Measurements from ENCODE around the gene KLHL34. TPM values are rescaled to one million over a fixed set of nuclear protein-coding genes. Genes with fewer than 3 reads are reported as not detected.

Gene KLHL34
- total RNA-seq, 1 experiment from 2014 or later, result 0.05 TPM

- in situ Hi-C loops (cut with HindIII; ENCODE audit: low pct_unique_long_range_greater_than_20kb, low sequenced_read_pairs), result no loop called here
- Histone ChIP-seq H3K4me3 (ENCODE audit: low read depth in 2 of 2, low read length in 2 of 2) (no peak overlapping the region), H3K27me3 (ENCODE audit: control insufficient read depth, insufficient read depth, low read length) (no peaks in the 10 kb centered on the region), H3K9me3 (ENCODE audit: control insufficient read depth, insufficient read depth, low read depth, low read length) (no peaks in the 10 kb centered on the region), H3K4me1 (ENCODE audit: control insufficient read depth, insufficient read depth, low read length) (no peaks in the 10 kb centered on the region), H3K27ac (ENCODE audit: low read length) (no peak overlapping the region), H3K36me3 (ENCODE audit: control insufficient read depth, insufficient read depth, low read length) (no peaks in the 10 kb centered on the region)
- no peak for TF ChIP-seq POLR2AphosphoS5 (IDR thresholded peaks at IDR 0.05; ENCODE audit: low read depth, low read length)
- DNase-seq (ENCODE audit: low read depth, low spot score) (no peak), ATAC-seq (no peak)
- intact Hi-C loops (cut with micrococcal nuclease; ENCODE audit: unreplicated experiment), result no loop called here
- no TSS peak for BruUV-seq (replicated peaks)
- ChIA-PET CTCF (no interaction called here), POLR2A (no interaction called here)
Measured at GRCh38 chrX:21702725-21703124, 44.6 kb upstream of the KLHL34 start.

- in situ Hi-C loops (cut with HindIII; ENCODE audit: low pct_unique_long_range_greater_than_20kb, low sequenced_read_pairs), result no loop called here
- ATAC-seq (no peak), DNase-seq (ENCODE audit: low read depth, low spot score) (no peak)
- no peaks in the 10 kb centered on the region for H3K4me1 ChIP-seq (ENCODE audit: control insufficient read depth, insufficient read depth, low read length)
- ChIA-PET POLR2A (no interaction called here), CTCF (no interaction called here)
- no peak overlapping the region for H3K4me3 ChIP-seq (ENCODE audit: low read depth in 2 of 2, low read length in 2 of 2)
- no TSS peak for BruUV-seq (replicated peaks)
- no peaks in the 10 kb centered on the region for H3K27me3 ChIP-seq (ENCODE audit: control insufficient read depth, insufficient read depth, low read length)
- no peak overlapping the region for H3K27ac ChIP-seq (ENCODE audit: low read length)
- intact Hi-C loops (cut with micrococcal nuclease; ENCODE audit: unreplicated experiment), result no loop called here
- TF ChIP-seq, protein P1, sequence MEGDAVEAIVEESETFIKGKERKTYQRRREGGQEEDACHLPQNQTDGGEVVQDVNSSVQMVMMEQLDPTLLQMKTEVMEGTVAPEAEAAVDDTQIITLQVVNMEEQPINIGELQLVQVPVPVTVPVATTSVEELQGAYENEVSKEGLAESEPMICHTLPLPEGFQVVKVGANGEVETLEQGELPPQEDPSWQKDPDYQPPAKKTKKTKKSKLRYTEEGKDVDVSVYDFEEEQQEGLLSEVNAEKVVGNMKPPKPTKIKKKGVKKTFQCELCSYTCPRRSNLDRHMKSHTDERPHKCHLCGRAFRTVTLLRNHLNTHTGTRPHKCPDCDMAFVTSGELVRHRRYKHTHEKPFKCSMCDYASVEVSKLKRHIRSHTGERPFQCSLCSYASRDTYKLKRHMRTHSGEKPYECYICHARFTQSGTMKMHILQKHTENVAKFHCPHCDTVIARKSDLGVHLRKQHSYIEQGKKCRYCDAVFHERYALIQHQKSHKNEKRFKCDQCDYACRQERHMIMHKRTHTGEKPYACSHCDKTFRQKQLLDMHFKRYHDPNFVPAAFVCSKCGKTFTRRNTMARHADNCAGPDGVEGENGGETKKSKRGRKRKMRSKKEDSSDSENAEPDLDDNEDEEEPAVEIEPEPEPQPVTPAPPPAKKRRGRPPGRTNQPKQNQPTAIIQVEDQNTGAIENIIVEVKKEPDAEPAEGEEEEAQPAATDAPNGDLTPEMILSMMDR (IDR thresholded peaks at IDR 0.05), result no peak
- TF ChIP-seq REST (IDR thresholded peaks at IDR 0.05; ENCODE audit: insufficient read depth in 1 of 2, low read depth in 2 of 2, low read length in 1 of 2), result no peak
- TF ChIP-seq POLR2AphosphoS5 (IDR thresholded peaks at IDR 0.05; ENCODE audit: low read depth, low read length), result no peak
- TF ChIP-seq SIN3A (IDR thresholded peaks at IDR 0.05; ENCODE audit: borderline replicate concordance, insufficient read depth, low read depth, low read length), result no peak
- no peak for TF ChIP-seq TCF7L2 (IDR thresholded peaks at IDR 0.05; ENCODE audit: low read depth, low read length)
- no peaks in the 10 kb centered on the region for H3K36me3 ChIP-seq (ENCODE audit: control insufficient read depth, insufficient read depth, low read length)
- no peaks in the 10 kb centered on the region for H3K9me3 ChIP-seq (ENCODE audit: control insufficient read depth, insufficient read depth, low read depth, low read length)
Measured at GRCh38 chrX:21700967-21701366, 42.8 kb upstream of the KLHL34 start.

DNA sequence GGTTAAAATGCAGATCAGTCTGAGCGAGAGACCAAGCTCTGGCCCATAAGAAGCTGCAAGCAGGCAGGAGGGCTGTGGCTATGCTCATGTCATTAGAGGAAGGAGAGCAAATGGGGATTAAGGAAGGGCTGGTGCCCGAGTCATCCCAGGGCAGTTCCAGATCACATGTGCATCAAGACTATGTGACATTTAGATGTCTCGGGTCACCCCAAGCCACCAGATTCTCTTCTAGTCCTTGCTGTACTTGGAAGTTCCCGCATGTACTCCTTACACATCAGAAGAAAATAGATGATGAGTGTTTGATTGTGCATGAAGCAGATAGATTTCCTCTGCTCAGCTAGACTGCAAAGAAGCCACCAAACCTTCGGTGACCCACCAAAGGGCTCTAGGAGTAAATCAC, 42.1 kb upstream of the KLHL34 start:
- no peak for ATAC-seq
- Histone ChIP-seq H3K36me3 (ENCODE audit: control insufficient read depth, insufficient read depth, low read length) (no peaks in the 10 kb centered on the region), H3K9me3 (ENCODE audit: control insufficient read depth, insufficient read depth, low read depth, low read length) (no peaks in the 10 kb centered on the region), H3K27me3 (ENCODE audit: control insufficient read depth, insufficient read depth, low read length) (no peaks in the 10 kb centered on the region), H3K27ac (ENCODE audit: low read length) (no peak overlapping the region), H3K4me3 (ENCODE audit: low read depth in 2 of 2, low read length in 2 of 2) (no peak overlapping the region), H3K4me1 (ENCODE audit: control insufficient read depth, insufficient read depth, low read length) (no peaks in the 10 kb centered on the region)
- POLR2A ChIA-PET, result no interaction called here
- TF ChIP-seq REST (IDR thresholded peaks at IDR 0.05; ENCODE audit: insufficient read depth in 1 of 2, low read depth in 2 of 2, low read length in 1 of 2) (no peak), TCF7L2 (IDR thresholded peaks at IDR 0.05; ENCODE audit: low read depth, low read length) (no peak), POLR2AphosphoS5 (IDR thresholded peaks at IDR 0.05; ENCODE audit: low read depth, low read length) (no peak), SIN3A (IDR thresholded peaks at IDR 0.05; ENCODE audit: borderline replicate concordance, insufficient read depth, low read depth, low read length) (no peak)
- TF ChIP-seq, protein P1 (IDR thresholded peaks at IDR 0.05), result no peak
- DNase-seq (ENCODE audit: low read depth, low spot score), result no peak
- intact Hi-C loops (cut with micrococcal nuclease; ENCODE audit: unreplicated experiment), result no loop called here
- CTCF ChIA-PET, result no interaction called here
- in situ Hi-C loops (cut with HindIII; ENCODE audit: low pct_unique_long_range_greater_than_20kb, low sequenced_read_pairs), result no loop called here
- BruUV-seq (replicated peaks), result no TSS peak

Measured in Panc1 (cell line).